OCI-LY7 (cell line): ENCODE data around the gene RAB3D. TPM values are rescaled to one million over a fixed set of nuclear protein-coding genes. Genes with fewer than 3 reads are reported as not detected.

ENCODE experiments used
- total RNA-seq, 2 experiments: library from RNA; depleted of rRNA in 1 of 2; stranded (reverse); fragments of >200 nt in 1 of 2; shearing (Covaris generic) in 1 of 2; gene quantifications; 2 replicates each; pipeline ENCODE4 v1.2.3, GENCODE V29; 2014 to 2022

Gene RAB3D
- total RNA-seq, 2 experiments from 2014 or later: 1.9 to 8.4 TPM

Other genes with a start within 250 kb of the RAB3D start
- 184 and 220 TPM in 2 replicates for gene SPC24, start 183.9 kb downstream of the RAB3D start, total RNA-seq (2014; rRNA removed; shearing (Covaris generic))
- 132 and 133 TPM in 2 replicates for gene SPC24, start 183.9 kb downstream of the RAB3D start, total RNA-seq (2022)
- gene KANK2, start 142.1 kb downstream of the RAB3D start, total RNA-seq (2014; rRNA removed; shearing (Covaris generic)): 135 and 186 TPM in 2 replicates
- gene KANK2, start 142.1 kb downstream of the RAB3D start, total RNA-seq (2022): 174 TPM in 2 replicates
- not detected in 2 replicates for gene ANGPTL8, start 100.0 kb downstream of the RAB3D start, total RNA-seq (2014; rRNA removed; shearing (Covaris generic))
- gene ANGPTL8, start 100.0 kb downstream of the RAB3D start, total RNA-seq (2022): 1.0 TPM in 1 of 2 replicates, not detected in the other
- 16.6 and 24.1 TPM in 2 replicates for gene DOCK6, start 77.1 kb downstream of the RAB3D start, total RNA-seq (2014; rRNA removed; shearing (Covaris generic))
- 74.6 and 78.2 TPM in 2 replicates for gene DOCK6, start 77.1 kb downstream of the RAB3D start, total RNA-seq (2022)
- gene TSPAN16, start 43.5 kb downstream of the RAB3D start, total RNA-seq (2014; rRNA removed; shearing (Covaris generic)): not detected in 2 replicates
- gene TSPAN16, start 43.5 kb downstream of the RAB3D start, total RNA-seq (2022): not detected in 2 replicates
- 58.4 and 58.9 TPM in 2 replicates for gene TMEM205, start 6.6 kb upstream of the RAB3D start, total RNA-seq (2014; rRNA removed; shearing (Covaris generic))
- gene TMEM205, start 6.6 kb upstream of the RAB3D start, total RNA-seq (2022): 32.0 and 39.9 TPM in 2 replicates
- gene CCDC159, start 6.9 kb upstream of the RAB3D start, total RNA-seq (2014; rRNA removed; shearing (Covaris generic)): 13.3 and 14.1 TPM in 2 replicates
- 18.9 and 26.1 TPM in 2 replicates for gene CCDC159, start 6.9 kb upstream of the RAB3D start, total RNA-seq (2022)
- gene PLPPR2, start 15.8 kb upstream of the RAB3D start, total RNA-seq (2014; rRNA removed; shearing (Covaris generic)): 0.54 and 0.88 TPM in 2 replicates
- 2.7 and 3.6 TPM in 2 replicates for gene PLPPR2, start 15.8 kb upstream of the RAB3D start, total RNA-seq (2022)
- gene SWSAP1, start 35.0 kb upstream of the RAB3D start, total RNA-seq (2014; rRNA removed; shearing (Covaris generic)): 5.6 and 6.6 TPM in 2 replicates
- 5.6 and 6.8 TPM in 2 replicates for gene SWSAP1, start 35.0 kb upstream of the RAB3D start, total RNA-seq (2022)
- gene EPOR, start 44.7 kb upstream of the RAB3D start, total RNA-seq (2014; rRNA removed; shearing (Covaris generic)): 9.9 and 19.6 TPM in 2 replicates
- 11.3 and 15.7 TPM in 2 replicates for gene EPOR, start 44.7 kb upstream of the RAB3D start, total RNA-seq (2022)
- 0.41 TPM in 1 of 2 replicates, not detected in the other for gene RGL3, start 79.7 kb upstream of the RAB3D start, total RNA-seq (2014; rRNA removed; shearing (Covaris generic))
- 0.49 and 0.61 TPM in 2 replicates for gene RGL3, start 79.7 kb upstream of the RAB3D start, total RNA-seq (2022)
- gene ODAD3, start 95.5 kb upstream of the RAB3D start, total RNA-seq (2014; rRNA removed; shearing (Covaris generic)): 0.28 and 0.57 TPM in 2 replicates
- 0.79 and 1.2 TPM in 2 replicates for gene ODAD3, start 95.5 kb upstream of the RAB3D start, total RNA-seq (2022)
- 61.8 and 95.6 TPM in 2 replicates for gene PRKCSH, start 96.0 kb upstream of the RAB3D start, total RNA-seq (2014; rRNA removed; shearing (Covaris generic))
- 271 and 297 TPM in 2 replicates for gene PRKCSH, start 96.0 kb upstream of the RAB3D start, total RNA-seq (2022)
- 0.95 TPM in 1 of 2 replicates, not detected in the other for gene ELAVL3, start 141.4 kb upstream of the RAB3D start, total RNA-seq (2014; rRNA removed; shearing (Covaris generic))
- gene ELAVL3, start 141.4 kb upstream of the RAB3D start, total RNA-seq (2022): 0.30 TPM in 1 of 2 replicates, not detected in the other
- gene ZNF653, start 166.2 kb upstream of the RAB3D start, total RNA-seq (2014; rRNA removed; shearing (Covaris generic)): 12.3 and 14.1 TPM in 2 replicates
- 17.9 and 21.5 TPM in 2 replicates for gene ZNF653, start 166.2 kb upstream of the RAB3D start, total RNA-seq (2022)
- gene ECSIT, start 189.5 kb upstream of the RAB3D start, total RNA-seq (2014; rRNA removed; shearing (Covaris generic)): 40.6 and 52.4 TPM in 2 replicates
- gene ECSIT, start 189.5 kb upstream of the RAB3D start, total RNA-seq (2022): 59.3 and 59.5 TPM in 2 replicates
- gene CNN1, start 199.2 kb upstream of the RAB3D start, total RNA-seq (2014; rRNA removed; shearing (Covaris generic)): not detected in 2 replicates
- gene CNN1, start 199.2 kb upstream of the RAB3D start, total RNA-seq (2022): not detected in 2 replicates
- gene ELOF1, start 219.6 kb upstream of the RAB3D start, total RNA-seq (2014; rRNA removed; shearing (Covaris generic)): 48.9 and 60.5 TPM in 2 replicates
- gene ELOF1, start 219.6 kb upstream of the RAB3D start, total RNA-seq (2022): 69.0 and 73.2 TPM in 2 replicates
- 13.3 and 21.6 TPM in 2 replicates for gene ACP5, start 238.0 kb upstream of the RAB3D start, total RNA-seq (2014; rRNA removed; shearing (Covaris generic))
- 16.3 and 17.4 TPM in 2 replicates for gene ACP5, start 238.0 kb upstream of the RAB3D start, total RNA-seq (2022)